GM23338 (cell line): Measurements from ENCODE around the gene DDX21. TPM values are rescaled to one million over a fixed set of nuclear protein-coding genes. Genes with fewer than 3 reads are reported as not detected.
"Not testable (repeated sequence)": the region's sequence is repeated elsewhere in the genome, so short reads cannot be mapped to it uniquely, and the experiment has no call there.

ENCODE experiments used
- ATAC-seq: fragments of 200-7000 bp; cut with Tn5 transposase; 3 replicates; pipeline ENCODE4 v1.9.1; 2020
- DNase-seq: peaks from one replicate; pipeline ENCODE4 v3.0.0-alpha.2; 2015; ENCODE audit warnings: low spot score
- H2AFZ ChIP-seq: fragments of 200-600 bp; sonication (generic); 2 replicates; pipeline ENCODE4 v1.8.0; 2016; ENCODE audit warnings: antibody characterized with exemption, mild to moderate bottlenecking, moderate library complexity
- H3F3A ChIP-seq: fragments of 200-600 bp; sonication (generic); replicated peaks from 2 replicates; pipeline ENCODE4 v1.8.0; 2017; ENCODE audit warnings: antibody characterized with exemption, mixed run types, low read depth
- H3K27ac ChIP-seq: fragments of 200-600 bp; sonication (generic); 2 replicates; pipeline ENCODE4 v1.6.1; 2016; ENCODE audit warnings: low read depth
- H3K27me3 ChIP-seq: fragments of 200-600 bp; sonication (generic); 2 replicates; pipeline ENCODE4 v1.8.0; 2016; ENCODE audit warnings: mild to moderate bottlenecking, mixed run types, moderate library complexity; ENCODE audit not compliant: insufficient read depth
- H3K36me3 ChIP-seq: fragments of 200-600 bp; sonication (generic); 2 replicates; pipeline ENCODE4 v1.8.0; 2016; ENCODE audit warnings: mild to moderate bottlenecking; ENCODE audit not compliant: insufficient read depth
- H3K4me1 ChIP-seq: fragments of 200-600 bp; sonication (generic); 2 replicates; pipeline ENCODE4 v1.8.0; 2016; ENCODE audit warnings: mild to moderate bottlenecking, moderate library complexity; ENCODE audit not compliant: insufficient read depth
- H3K4me2 ChIP-seq: fragments of 200-600 bp; sonication (generic); 2 replicates; pipeline ENCODE4 v1.7.1; 2017; ENCODE audit warnings: mixed run types
- H3K4me3 ChIP-seq: fragments of 200-600 bp; sonication (generic); 2 replicates; pipeline ENCODE4 v1.6.1; 2016; ENCODE audit warnings: mixed run types
- H3K79me2 ChIP-seq: fragments of 200-600 bp; sonication (generic); replicated peaks from 2 replicates; pipeline ENCODE4 v1.8.0; 2017; ENCODE audit warnings: mild to moderate bottlenecking; ENCODE audit not compliant: insufficient read depth
- H3K9me2 ChIP-seq: fragments of 200-600 bp; sonication (generic); 2 replicates; pipeline ENCODE4 v1.8.0; 2017; ENCODE audit not compliant: insufficient read depth
- H4K20me1 ChIP-seq: fragments of 200-600 bp; sonication (generic); replicated peaks from 2 replicates; pipeline ENCODE4 v1.8.0; 2017; ENCODE audit warnings: mild to moderate bottlenecking; ENCODE audit not compliant: insufficient read depth
- H3K27ac Mint-ChIP-seq: 2 replicates; pipeline ENCODE4 v1.8.0; 2020; ENCODE audit warnings: inconsistent platforms, mild to moderate bottlenecking, moderate library complexity, mixed read lengths
- H3K27me3 Mint-ChIP-seq: 3 replicates; pipeline ENCODE4 v1.8.0; 2022; ENCODE audit warnings: low read depth, mild to moderate bottlenecking, moderate library complexity, mixed read lengths, inconsistent platforms; ENCODE audit not compliant: insufficient read depth, poor library complexity
- H3K36me3 Mint-ChIP-seq: 3 replicates; pipeline ENCODE4 v1.8.0; 2021; ENCODE audit warnings: low read depth, mild to moderate bottlenecking, inconsistent platforms, moderate library complexity, mixed read lengths
- H3K4me1 Mint-ChIP-seq: 3 replicates; pipeline ENCODE4 v1.8.0; 2020; ENCODE audit warnings: mild to moderate bottlenecking, inconsistent platforms, mixed read lengths
- H3K4me3 Mint-ChIP-seq: 3 replicates; pipeline ENCODE4 v1.8.0; 2021; ENCODE audit warnings: moderate library complexity, mild to moderate bottlenecking, inconsistent platforms, mixed read lengths
- H3K9me3 Mint-ChIP-seq: 3 replicates; pipeline ENCODE4 v1.8.0; 2020; ENCODE audit warnings: moderate library complexity, mild to moderate bottlenecking, inconsistent platforms, mixed read lengths
- CREB1 ChIP-seq: fragments of 250-450 bp; sonication (Bioruptor Pico); IDR thresholded peaks from 2 replicates; pipeline ENCODE4 v1.5.0; 2020; ENCODE audit warnings: low read depth, mild to moderate bottlenecking, moderate library complexity
- EZH2 ChIP-seq: fragments of 200-600 bp; sonication (generic); IDR thresholded peaks from one replicate; pipeline ENCODE4 v1.8.0; 2017; ENCODE audit warnings: antibody characterized with exemption, mild to moderate bottlenecking, low read depth; ENCODE audit not compliant: unreplicated experiment
- POLR2AphosphoS5 ChIP-seq: IDR thresholded peaks from 2 replicates; pipeline ENCODE4 v1.6.1; 2016; ENCODE audit warnings: antibody characterized with exemption, low read depth
- REST ChIP-seq: IDR thresholded peaks from one replicate; pipeline ENCODE4 v1.6.1; 2018; ENCODE audit warnings: antibody characterized with exemption; ENCODE audit not compliant: unreplicated experiment
- STAT1 ChIP-seq: IDR thresholded peaks from one replicate; pipeline ENCODE4 v1.6.1; 2016; ENCODE audit warnings: antibody characterized with exemption; ENCODE audit not compliant: unreplicated experiment
- polyA plus RNA-seq: library from polyadenylated mRNA; unstranded; fragments of >200 nt; fragmentation: Nextera tagmentation; extraction: Ambion mirVana; gene quantifications from 2 replicates; pipeline ENCODE4 v1.2.1, GENCODE V29; 2016
- total RNA-seq: library from RNA; depleted of rRNA; stranded (reverse); fragments of >200 nt; shearing (Covaris generic); gene quantifications from 2 replicates; pipeline ENCODE4 v1.2.3, GENCODE V29; 2014
- TF ChIP-seq, protein P1 (sequence below), 2 experiments: fragments of 200-600 bp in 1 of 2; sonication (generic) in 1 of 2; conservative IDR thresholded peaks; 2 replicates each; pipeline versions ENCODE4 v1.5.1 to v1.6.1; 2016 to 2017; ENCODE audit warnings: antibody characterized with exemption in 2 of 2, low read depth in 2 of 2, mild to moderate bottlenecking in 2 of 2, moderate library complexity in 1 of 2

DDX21 gene
- total and polyA plus RNA-seq, 2 experiments from 2014 or later: 138 to 209 TPM

GRCh38 chr10:68975936-68976473 lies 20.0 kb downstream of the DDX21 start:
- H3K27ac ChIP-seq, H3K4me1 ChIP-seq, H3K4me3 Mint-ChIP-seq, ATAC-seq, H3K27me3 ChIP-seq, DNase-seq, H2AFZ ChIP-seq, H3K4me1 Mint-ChIP-seq, H3K4me3 ChIP-seq, H3K4me2 ChIP-seq, H3K9me2 ChIP-seq, H3K9me3 Mint-ChIP-seq, H3K27me3 Mint-ChIP-seq, H3K27ac Mint-ChIP-seq: not testable (repeated sequence)
- peaks cover 98% of the 10 kb centered on the region for H3K36me3 Mint-ChIP-seq
- Histone ChIP-seq H3K79me2 (peaks cover 50% of the 10 kb centered on the region), H4K20me1 (peaks cover 43% of the 10 kb centered on the region), H3F3A (peaks cover 21% of the 10 kb centered on the region; the same call in 1 of the 2 replicates), H3K36me3 (peaks cover 90% of the 10 kb centered on the region)

GRCh38 chr10:68979738-68980137 lies 23.8 kb downstream of the DDX21 start:
- Histone ChIP-seq H3K79me2 (peaks cover 24% of the 10 kb centered on the region), H3K36me3 (peaks cover 90% of the 10 kb centered on the region), H3F3A (peaks cover 20% of the 10 kb centered on the region; the same call in 1 of the 2 replicates), H4K20me1 (peaks cover 26% of the 10 kb centered on the region)
- H3K27ac Mint-ChIP-seq, H3K27me3 ChIP-seq, H3K27ac ChIP-seq, H3K4me1 Mint-ChIP-seq, H3K4me2 ChIP-seq, H3K4me3 Mint-ChIP-seq, DNase-seq, H3K9me3 Mint-ChIP-seq, ATAC-seq, H3K9me2 ChIP-seq, H2AFZ ChIP-seq, H3K4me3 ChIP-seq, H3K4me1 ChIP-seq, H3K27me3 Mint-ChIP-seq: not testable (repeated sequence)
- H3K36me3 Mint-ChIP-seq: peaks cover 95% of the 10 kb centered on the region

- no peak overlapping the region for H3K4me3 Mint-ChIP-seq
- Histone ChIP-seq H3K79me2 (peaks cover 18% of the 10 kb centered on the region), H3K9me2 (no peaks in the 10 kb centered on the region), H3K4me2 (no peak overlapping the region), H3K27ac (no peak overlapping the region), H2AFZ (no peak overlapping the region), H3K4me1 (no peaks in the 10 kb centered on the region), H3K27me3 (no peaks in the 10 kb centered on the region), H4K20me1 (peaks cover 14% of the 10 kb centered on the region), H3K36me3 (peaks cover 90% of the 10 kb centered on the region), H3F3A (0 out of 2 replicates have a peak, but pooled peaks cover 19% of the 10 kb centered on the region), H3K4me3 (no peak overlapping the region)
- no peaks in the 10 kb centered on the region for H3K4me1 Mint-ChIP-seq
- DNase-seq (peak; percentile 44), ATAC-seq (peak; percentile 67)
- TF ChIP-seq, protein P1, sequence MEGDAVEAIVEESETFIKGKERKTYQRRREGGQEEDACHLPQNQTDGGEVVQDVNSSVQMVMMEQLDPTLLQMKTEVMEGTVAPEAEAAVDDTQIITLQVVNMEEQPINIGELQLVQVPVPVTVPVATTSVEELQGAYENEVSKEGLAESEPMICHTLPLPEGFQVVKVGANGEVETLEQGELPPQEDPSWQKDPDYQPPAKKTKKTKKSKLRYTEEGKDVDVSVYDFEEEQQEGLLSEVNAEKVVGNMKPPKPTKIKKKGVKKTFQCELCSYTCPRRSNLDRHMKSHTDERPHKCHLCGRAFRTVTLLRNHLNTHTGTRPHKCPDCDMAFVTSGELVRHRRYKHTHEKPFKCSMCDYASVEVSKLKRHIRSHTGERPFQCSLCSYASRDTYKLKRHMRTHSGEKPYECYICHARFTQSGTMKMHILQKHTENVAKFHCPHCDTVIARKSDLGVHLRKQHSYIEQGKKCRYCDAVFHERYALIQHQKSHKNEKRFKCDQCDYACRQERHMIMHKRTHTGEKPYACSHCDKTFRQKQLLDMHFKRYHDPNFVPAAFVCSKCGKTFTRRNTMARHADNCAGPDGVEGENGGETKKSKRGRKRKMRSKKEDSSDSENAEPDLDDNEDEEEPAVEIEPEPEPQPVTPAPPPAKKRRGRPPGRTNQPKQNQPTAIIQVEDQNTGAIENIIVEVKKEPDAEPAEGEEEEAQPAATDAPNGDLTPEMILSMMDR (conservative IDR thresholded peaks at IDR 0.05; ENCODE audit: low read depth in 2 of 2): peak; percentile 4 to 51; a peak in 2 of 4 replicates
- no peak for TF ChIP-seq EZH2
- no peak overlapping the region for H3K27ac Mint-ChIP-seq
- H3K27me3 Mint-ChIP-seq: peaks cover 4% of the 10 kb centered on the region
- H3K36me3 Mint-ChIP-seq: peaks cover 92% of the 10 kb centered on the region
- no peaks in the 10 kb centered on the region; the same call in 2 of the 3 replicates for H3K9me3 Mint-ChIP-seq
Measured at GRCh38 chr10:68981074-68981473, 25.1 kb downstream of the DDX21 start.

DNA sequence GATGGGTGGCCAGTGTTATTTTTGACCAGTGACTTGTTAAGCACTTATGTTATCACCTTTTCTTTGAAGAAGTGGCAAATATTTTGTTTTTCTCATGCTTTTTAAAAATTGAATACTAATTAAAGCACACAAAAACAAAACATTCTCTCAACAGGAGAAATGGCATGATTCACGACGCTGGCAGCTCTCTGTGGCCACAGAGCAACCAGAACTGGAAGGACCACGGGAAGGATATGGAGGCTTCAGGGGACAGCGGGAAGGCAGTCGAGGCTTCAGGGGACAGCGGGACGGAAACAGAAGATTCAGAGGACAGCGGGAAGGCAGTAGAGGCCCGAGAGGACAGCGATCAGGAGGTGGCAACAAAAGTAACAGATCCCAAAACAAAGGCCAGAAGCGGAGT lies 26.4 kb downstream of the DDX21 start:
- H2AFZ ChIP-seq: no peak overlapping the region
- Mint-ChIP-seq H3K36me3 (peaks cover 82% of the 10 kb centered on the region), H3K27me3 (peaks cover 6% of the 10 kb centered on the region), H3K4me1 (no peaks in the 10 kb centered on the region), H3K9me3 (no peaks in the 10 kb centered on the region; the same call in 2 of the 3 replicates), H3K4me3 (no peak overlapping the region), H3K27ac (no peak overlapping the region)
- H3K4me1 ChIP-seq: no peaks in the 10 kb centered on the region
- DNase-seq: no peak
- no peak overlapping the region for H3K4me3 ChIP-seq
- no peak overlapping the region for H3K4me2 ChIP-seq
- no peaks in the 10 kb centered on the region for H3K27me3 ChIP-seq
- H3F3A ChIP-seq: 0 out of 2 replicates have a peak, but pooled peaks cover 18% of the 10 kb centered on the region
- H3K79me2 ChIP-seq: peaks cover 16% of the 10 kb centered on the region
- H4K20me1 ChIP-seq: peaks cover 12% of the 10 kb centered on the region
- H3K36me3 ChIP-seq: peaks cover 78% of the 10 kb centered on the region
- no peak for ATAC-seq
- no peaks in the 10 kb centered on the region for H3K9me2 ChIP-seq
- H3K27ac ChIP-seq: no peak overlapping the region
- TF ChIP-seq POLR2AphosphoS5: no peak
- TF ChIP-seq, protein P1 (conservative IDR thresholded peaks at IDR 0.05; ENCODE audit: low read depth in 2 of 2): no peak
- no peak for TF ChIP-seq CREB1
- TF ChIP-seq REST: no peak
- no peak for TF ChIP-seq STAT1
